HepG2 (cell line): ENCODE data around the gene FGF21. TPM values are rescaled to one million over a fixed set of nuclear protein-coding genes. Genes with fewer than 3 reads are reported as not detected.
A peak's percentile ranks its signal among the peaks of the same experiment; 100 is the strongest.

Source experiments
- ARID3A ChIP-seq: IDR thresholded peaks from 2 replicates; pipeline ENCODE4 v1.6.1; 2012; ENCODE audit warnings: low read depth, low read length, improper control_type of control experiment
- ATF7 ChIP-seq, 2 experiments: fragments of 450-650 bp in 1 of 2; sonication (generic) in 1 of 2; formaldehyde crosslinking in 1 of 2; IDR thresholded peaks; 2 replicates each; pipeline versions ENCODE4 v1.4.0 to v1.6.1; 2016 to 2020; ENCODE audit warnings: antibody characterized with exemption in 1 of 2, mild to moderate bottlenecking in 1 of 2, missing genetic modification reagents in 1 of 2
- CCDC6 ChIP-seq: sonication (generic); formaldehyde crosslinking; IDR thresholded peaks from 2 replicates; pipeline ENCODE4 v1.8.1; 2022; ENCODE audit warnings: mild to moderate bottlenecking, missing genetic modification reagents, moderate library complexity
- EED ChIP-seq: sonication (generic); formaldehyde crosslinking; IDR thresholded peaks from 2 replicates; pipeline ENCODE4 v1.5.0; 2020; ENCODE audit warnings: mild to moderate bottlenecking, missing genetic modification reagents
- EHMT2 ChIP-seq: fragments of 200-600 bp; sonication (generic); IDR thresholded peaks from 2 replicates; pipeline ENCODE4 v1.7.0; 2017; ENCODE audit warnings: antibody characterized with exemption, low read depth, low read length, borderline replicate concordance
- FOXC1 ChIP-seq: sonication (generic); formaldehyde crosslinking; IDR thresholded peaks from 2 replicates; pipeline ENCODE4 v1.8.0; 2022; ENCODE audit warnings: mild to moderate bottlenecking, missing genetic modification reagents, borderline replicate concordance
- HBP1 ChIP-seq: IDR thresholded peaks from 2 replicates; pipeline ENCODE4 v1.6.1; 2016; ENCODE audit warnings: low read depth, control low read depth
- KDM5B ChIP-seq: sonication (generic); formaldehyde crosslinking; IDR thresholded peaks from 2 replicates; pipeline ENCODE4 v1.4.0; 2020; ENCODE audit warnings: missing genetic modification reagents, mild to moderate bottlenecking, borderline replicate concordance
- KDM6A ChIP-seq: IDR thresholded peaks from 2 replicates; pipeline ENCODE4 v1.6.1; 2016; ENCODE audit warnings: low read depth
- NONO ChIP-seq, 2 experiments: fragments of 450-650 bp in 1 of 2; sonication (generic) in 1 of 2; formaldehyde crosslinking in 1 of 2; IDR thresholded peaks in 1 of 2; conservative IDR thresholded peaks in 1 of 2; 2 replicates each; pipeline versions ENCODE4 v1.6.1 to v1.8.0; 2017 to 2022; ENCODE audit warnings: mild to moderate bottlenecking in 1 of 2, missing genetic modification reagents in 1 of 2, moderate library complexity in 1 of 2
- SKI ChIP-seq: fragments of 450-650 bp; IDR thresholded peaks from one replicate; pipeline ENCODE4 v1.6.1; 2018; ENCODE audit warnings: mild to moderate bottlenecking; ENCODE audit not compliant: partially characterized antibody
- THAP9 ChIP-seq: sonication (generic); formaldehyde crosslinking; IDR thresholded peaks from 2 replicates; pipeline ENCODE4; 2020; ENCODE audit warnings: missing genetic modification reagents, mild to moderate bottlenecking, borderline replicate concordance
- TOE1 ChIP-seq: sonication (generic); formaldehyde crosslinking; IDR thresholded peaks from 2 replicates; pipeline ENCODE4 v1.4.0; 2020; ENCODE audit warnings: mild to moderate bottlenecking, missing genetic modification reagents
- ZNF235 ChIP-seq: sonication (generic); formaldehyde crosslinking; IDR thresholded peaks from 2 replicates; pipeline ENCODE4 v1.8.1; 2023; ENCODE audit warnings: mild to moderate bottlenecking, missing genetic modification reagents, borderline replicate concordance
- ZNF256 ChIP-seq: sonication (generic); formaldehyde crosslinking; conservative IDR thresholded peaks from 2 replicates; pipeline ENCODE4 v1.4.0; 2020; ENCODE audit warnings: missing genetic modification reagents
- ZNF296 ChIP-seq: sonication (generic); formaldehyde crosslinking; conservative IDR thresholded peaks from 2 replicates; pipeline ENCODE4 v1.5.0; 2020; ENCODE audit warnings: mild to moderate bottlenecking, missing genetic modification reagents
- ZNF333 ChIP-seq: sonication (generic); formaldehyde crosslinking; IDR thresholded peaks from 2 replicates; pipeline ENCODE4 v1.4.0; 2020; ENCODE audit warnings: mild to moderate bottlenecking, missing genetic modification reagents, borderline replicate concordance
- ZNF572 ChIP-seq: sonication (generic); formaldehyde crosslinking; IDR thresholded peaks from 2 replicates; pipeline ENCODE4 v1.5.1; 2020; ENCODE audit warnings: mild to moderate bottlenecking, missing genetic modification reagents
- ZNF619 ChIP-seq: sonication (generic); formaldehyde crosslinking; IDR thresholded peaks from 2 replicates; pipeline ENCODE4 v1.4.0; 2020; ENCODE audit warnings: mild to moderate bottlenecking, missing genetic modification reagents
- ZNF75D ChIP-seq: sonication (generic); formaldehyde crosslinking; IDR thresholded peaks from 2 replicates; pipeline ENCODE4 v1.8.1; 2023; ENCODE audit warnings: missing genetic modification reagents, mild to moderate bottlenecking, borderline replicate concordance
- ZNF773 ChIP-seq: sonication (generic); formaldehyde crosslinking; IDR thresholded peaks from 2 replicates; pipeline ENCODE4 v1.4.0; 2020; ENCODE audit warnings: missing genetic modification reagents, borderline replicate concordance
- ZNF839 ChIP-seq: sonication (generic); formaldehyde crosslinking; IDR thresholded peaks from 2 replicates; pipeline ENCODE4 v1.4.0; 2020; ENCODE audit warnings: missing genetic modification reagents, mild to moderate bottlenecking, borderline replicate concordance
- ZSCAN29 ChIP-seq: sonication (generic); formaldehyde crosslinking; conservative IDR thresholded peaks from 2 replicates; pipeline ENCODE4 v1.4.0; 2020; ENCODE audit warnings: mild to moderate bottlenecking, missing genetic modification reagents
- polyA plus RNA-seq, 8 experiments: library from polyadenylated mRNA; depleted of rRNA in 3 of 8; stranded (reverse) in 7 of 8; unstranded in 1 of 8; fragments of >200 nt; fragmentation: Illumina TruSeq in 4 of 8; extraction: Trizol in 4 of 8; gene quantifications; 2 replicates each; pipeline versions ENCODE4 v1.2.1 to v1.2.3, GENCODE V29; 2011 to 2016; ENCODE audit warnings: low read depth in 4 of 8, missing spikeins in 1 of 8, mixed read lengths in 1 of 8; ENCODE audit not compliant: insufficient read depth in 1 of 8
- total RNA-seq, 5 experiments: library from RNA; depleted of rRNA; stranded (reverse); fragments of >200 nt; fragmentation: Illumina TruSeq; extraction: Trizol; gene quantifications; 2 replicates each; pipeline ENCODE4 v1.2.3, GENCODE V29; 2016; ENCODE audit warnings: low read depth in 1 of 5

The FGF21 gene
- total and polyA plus RNA-seq, 2 of the 13 experiments (the other 11 are each of a cell fraction or from before 2014, with no cell fraction given), result 0.17 TPM; not detected in 1

- TF ChIP-seq ZNF619 (CRISPR knock-in tag), result no peak
- no peak for TF ChIP-seq HBP1 (CRISPR knock-in tag)
- no peak for TF ChIP-seq ZNF256 (CRISPR knock-in tag)
- no peak for TF ChIP-seq FOXC1 (CRISPR knock-in tag)
- TF ChIP-seq ZNF773 (CRISPR knock-in tag), result no peak
- TF ChIP-seq ZNF839, result no peak
- TF ChIP-seq TOE1 (CRISPR knock-in tag), result no peak
- TF ChIP-seq NONO (IDR thresholded peaks at IDR 0.05), result no peak
- TF ChIP-seq NONO (CRISPR knock-in tag; conservative IDR thresholded peaks at IDR 0.05), result no peak
- TF ChIP-seq KDM5B (CRISPR knock-in tag), result no peak
- TF ChIP-seq SKI, result no peak
- TF ChIP-seq KDM6A (CRISPR knock-in tag), result no peak
- TF ChIP-seq ZNF572, result peak; percentile 93
- TF ChIP-seq ZNF333, result no peak
- TF ChIP-seq ZSCAN29 (CRISPR knock-in tag), result no peak
- TF ChIP-seq CCDC6 (CRISPR knock-in tag), result no peak
- no peak for TF ChIP-seq THAP9 (CRISPR knock-in tag)
- TF ChIP-seq ATF7 (IDR thresholded peaks at IDR 0.05), result no peak
- no peak for TF ChIP-seq ATF7 (CRISPR knock-in tag; IDR thresholded peaks at IDR 0.05)
- TF ChIP-seq ARID3A, result no peak
- no peak for TF ChIP-seq ZNF235 (CRISPR knock-in tag)
- TF ChIP-seq EHMT2, result no peak
- no peak for TF ChIP-seq ZNF75D (CRISPR knock-in tag)
- TF ChIP-seq ZNF296, result no peak
- peak; percentile 37; the same call in 1 of the 2 replicates for TF ChIP-seq EED (CRISPR knock-in tag)
Measured at GRCh38 chr19:48714759-48715675, 40.3 kb upstream of the FGF21 start (continued).
